B cell (primary cell): ENCODE measurements around the gene CD99L2. TPM values are rescaled to one million over a fixed set of nuclear protein-coding genes. Genes with fewer than 3 reads are reported as not detected.

Experiments used
- ATAC-seq: fragments of 200-7000 bp; cut with Tn5 transposase; one replicate; pipeline ENCODE4 v1.10.0; 2021; ENCODE audit warnings: low read depth, mild to moderate bottlenecking, moderate number of reproducible peaks, moderate library complexity
- CTCF ChIA-PET: fragments of 350-600 bp; sonication (Branson Sonifier 250); formaldehyde crosslinking; loops from one replicate; lab custom pipeline; 2021; ENCODE audit warnings: antibody characterized with exemption, inconsistent platforms; lab: Charles Lee
- POLR2A ChIA-PET: fragments of 350-600 bp; sonication (Branson Sonifier 250); formaldehyde crosslinking; loops from one replicate; lab custom pipeline; 2021; ENCODE audit warnings: antibody characterized with exemption; lab: Charles Lee
- DNase-seq: peaks from one replicate; pipeline ENCODE4 v3.0.0; 2013
- H2AFZ ChIP-seq: 2 replicates; pipeline ENCODE4 v1.6.1; 2012; ENCODE audit warnings: mild to moderate bottlenecking, low read depth, low read length; ENCODE audit not compliant: insufficient read depth, poor library complexity, severe bottlenecking
- H3K27ac ChIP-seq, 2 donors: 1 replicate in 1 of 2; 2 replicates in 1 of 2; pipeline ENCODE4 v1.5.1; 2012 to 2013; ENCODE audit warnings: low read length in 2 of 2, mild to moderate bottlenecking in 2 of 2, moderate library complexity in 1 of 2
- H3K27me3 ChIP-seq, 4 experiments: fragments of 200-600 bp in 1 of 4; sonication (generic) in 1 of 4; replicated peaks in 1 of 4; 1 replicate in 2 of 4; 2 replicates in 2 of 4; pipeline versions ENCODE4 v1.6.1 to v1.7.0; 2013 to 2016; ENCODE audit warnings: low read length in 3 of 4, mild to moderate bottlenecking in 2 of 4, mixed read lengths in 1 of 4, moderate library complexity in 1 of 4; ENCODE audit not compliant: insufficient read depth in 4 of 4, control insufficient read depth in 3 of 4; ENCODE audit errors: control extremely low read depth in 1 of 4
- H3K36me3 ChIP-seq, 2 experiments: replicated peaks in 1 of 2; 1 replicate in 1 of 2; 2 replicates in 1 of 2; pipeline versions ENCODE4 v1.6.1 to v1.7.1; 2013; ENCODE audit warnings: low read length in 1 of 2; ENCODE audit not compliant: insufficient read depth in 2 of 2, control insufficient read depth in 1 of 2; ENCODE audit errors: control extremely low read depth in 1 of 2, extremely low read depth in 1 of 2
- H3K4me1 ChIP-seq, 2 donors: fragments of 200-600 bp in 1 of 2; sonication (generic) in 1 of 2; 1 replicate in 1 of 2; 2 replicates in 1 of 2; pipeline versions ENCODE4 v1.5.1 to v1.6.1; 2013 to 2017; ENCODE audit warnings: low read length in 2 of 2; ENCODE audit not compliant: control insufficient read depth in 2 of 2, insufficient read depth in 2 of 2
- H3K4me2 ChIP-seq: replicated peaks from 2 replicates; pipeline ENCODE3; 2012; ENCODE audit warnings: mild to moderate bottlenecking, low read depth, low read length; ENCODE audit not compliant: poor library complexity, severe bottlenecking
- H3K4me3 ChIP-seq, 5 experiments: fragments of 200-600 bp in 1 of 5; sonication (generic) in 1 of 5; 1 replicate in 3 of 5; 2 replicates in 2 of 5; pipeline versions ENCODE4 v1.5.1 to v1.7.0; 2011 to 2016; ENCODE audit warnings: low read length in 4 of 5, mild to moderate bottlenecking in 4 of 5, low read depth in 2 of 5, control low read depth in 1 of 5, moderate library complexity in 1 of 5; ENCODE audit not compliant: insufficient read depth in 1 of 5; ENCODE audit errors: control extremely low read depth in 1 of 5, extremely low read depth in 1 of 5
- H3K79me2 ChIP-seq: fragments of 200-600 bp; sonication (generic); one replicate; pipeline ENCODE4 v1.6.0; 2016; ENCODE audit warnings: low read length; ENCODE audit not compliant: control insufficient read depth, insufficient read depth
- H3K9ac ChIP-seq: fragments of 200-600 bp; sonication (generic); 2 replicates; pipeline ENCODE4 v1.6.1; 2017; ENCODE audit warnings: mild to moderate bottlenecking, low read length, moderate library complexity
- H3K9me3 ChIP-seq, 3 donors: one replicate each; pipeline versions ENCODE4 v1.6.1 to v1.7.1; 2013; ENCODE audit warnings: low read length in 2 of 3; ENCODE audit not compliant: control insufficient read depth in 2 of 3, insufficient read depth in 1 of 3; ENCODE audit errors: control extremely low read depth in 1 of 3
- H4K20me1 ChIP-seq: 2 replicates; pipeline ENCODE4 v1.6.0; 2012; ENCODE audit warnings: mild to moderate bottlenecking, low read length; ENCODE audit not compliant: insufficient read depth, control insufficient read depth, poor library complexity, severe bottlenecking
- H3K27ac Mint-ChIP-seq: one replicate; pipeline ENCODE4 v1.8.0; 2021; ENCODE audit warnings: mixed read lengths
- H3K27me3 Mint-ChIP-seq: one replicate; pipeline ENCODE4 v1.8.0; 2021; ENCODE audit warnings: mixed read lengths
- H3K4me1 Mint-ChIP-seq: one replicate; pipeline ENCODE4 v1.8.0; 2021; ENCODE audit warnings: mixed read lengths
- H3K4me3 Mint-ChIP-seq: one replicate; pipeline ENCODE4 v1.8.0; 2021; ENCODE audit warnings: mixed read lengths
- H3K9me3 Mint-ChIP-seq: one replicate; pipeline ENCODE4 v1.8.0; 2022; ENCODE audit warnings: mixed read lengths; ENCODE audit not compliant: insufficient read depth
- CTCF ChIP-seq: fragments of 200-600 bp; IDR thresholded peaks from one replicate; pipeline ENCODE4 v1.8.0; 2022; ENCODE audit warnings: antibody characterized with exemption, mild to moderate bottlenecking
- EZH2 ChIP-seq: IDR thresholded peaks from 2 replicates; pipeline ENCODE4 v1.6.1; 2012; ENCODE audit warnings: borderline replicate concordance, low read depth, mild to moderate bottlenecking, moderate library complexity, low read length; ENCODE audit not compliant: insufficient read depth, poor library complexity, severe bottlenecking
- WGBS: methylation state at CpG from one replicate; pipeline ENCODE4 v1.1.5; 2013; ENCODE audit warnings: missing lambda C conversion rate; ENCODE audit not compliant: insufficient coverage; 5-methylcytosine and 5-hydroxymethylcytosine counted together
- intact Hi-C: fragments of 100-400 bp; cut with micrococcal nuclease; formaldehyde crosslinking; loops from one replicate; pipeline ENCODE4 v1.10.0; 2022
- polyA plus RNA-seq: library from polyadenylated mRNA; depleted of rRNA; stranded (reverse); fragments of >200 nt; gene quantifications from 2 replicates; pipeline ENCODE4 v1.2.3, GENCODE V29; 2012
- total RNA-seq, 2 donors: library from RNA; stranded (reverse); fragments of 120-200 nt in 1 of 2; gene quantifications; 1 replicate in 1 of 2; 2 replicates in 1 of 2; pipeline versions ENCODE4 v1.2.3 to v1.2.4, GENCODE V29; 2013 to 2022

Gene CD99L2
- total and polyA plus RNA-seq, 2 donors (not counting 1 experiment from before 2014, with no cell fraction given): 8.7 to 17.8 TPM

GRCh38 chrX:150886381-150886780 lies 12.1 kb downstream of the CD99L2 start:
- no peaks in the 10 kb centered on the region for H3K27me3 ChIP-seq
- H3K9me3 ChIP-seq: no peaks in the 10 kb centered on the region
- H3K4me3 Mint-ChIP-seq: no peak overlapping the region
- no peak for DNase-seq
- peaks cover 2% of the 10 kb centered on the region for H3K4me1 Mint-ChIP-seq
- H3K9ac ChIP-seq: no peak overlapping the region
- no peak overlapping the region for H3K27ac ChIP-seq
- no peaks in the 10 kb centered on the region for H3K36me3 ChIP-seq
- POLR2A ChIA-PET: no interaction called here
- H3K79me2 ChIP-seq: peaks cover 41% of the 10 kb centered on the region
- H3K4me2 ChIP-seq: no peak overlapping the region
- intact Hi-C loops: no loop called here
- WGBS: no CpG with 5 or more reads among the region's 7 CpGs
- H3K4me3 ChIP-seq: no peak overlapping the region
- no peaks in the 10 kb centered on the region for H3K9me3 Mint-ChIP-seq
- H3K4me1 ChIP-seq: no peaks in the 10 kb centered on the region
- no peaks in the 10 kb centered on the region for H4K20me1 ChIP-seq
- H2AFZ ChIP-seq: no peak overlapping the region
- H3K27ac Mint-ChIP-seq: no peak overlapping the region
- no peak for ATAC-seq
- no peaks in the 10 kb centered on the region for H3K27me3 Mint-ChIP-seq
- CTCF ChIA-PET: no interaction called here
- no peak for TF ChIP-seq CTCF

- no peak overlapping the region for H2AFZ ChIP-seq
- POLR2A ChIA-PET: no interaction called here
- H3K27ac Mint-ChIP-seq: no peak overlapping the region
- H3K9ac ChIP-seq: no peak overlapping the region
- 100% methylated on average over 1 of the region's 2 CpGs for WGBS
- H3K27me3 ChIP-seq: no peaks in the 10 kb centered on the region
- no peak overlapping the region for H3K4me2 ChIP-seq
- peaks cover 0 to 5% of the 10 kb centered on the region in 2 donors for H3K4me1 ChIP-seq
- TF ChIP-seq CTCF (no peak), EZH2 (no peak)
- ATAC-seq (no peak), DNase-seq (no peak)
- H3K4me3 Mint-ChIP-seq: no peak overlapping the region
- no peaks in the 10 kb centered on the region for H3K9me3 Mint-ChIP-seq
- intact Hi-C loops: no loop called here
- no peaks in the 10 kb centered on the region for H3K36me3 ChIP-seq
- H4K20me1 ChIP-seq: no peaks in the 10 kb centered on the region
- peaks cover 26% of the 10 kb centered on the region for H3K79me2 ChIP-seq
- CTCF ChIA-PET: no interaction called here
- H3K4me1 Mint-ChIP-seq: peaks cover 21% of the 10 kb centered on the region
- H3K27ac ChIP-seq: no peak overlapping the region
- H3K27me3 Mint-ChIP-seq: no peaks in the 10 kb centered on the region
- H3K9me3 ChIP-seq: peaks cover 0 to 3% (median 0%) of the 10 kb centered on the region in 3 donors
- H3K4me3 ChIP-seq: no peak overlapping the region
Measured at GRCh38 chrX:150880808-150881165, 17.7 kb downstream of the CD99L2 start.
